Smooth muscle cell (in vitro differentiated cells): ENCODE results near the gene KCTD2. TPM values are rescaled to one million over a fixed set of nuclear protein-coding genes. Genes with fewer than 3 reads are reported as not detected.

ENCODE experiments used
- DNase-seq: peaks from one replicate; lab custom pipeline; 2025; ENCODE audit not compliant: unreplicated experiment; lab: John Stamatoyannopoulos, UW
- H2AFZ ChIP-seq: fragments of 200-600 bp; sonication (generic); 2 replicates; pipeline ENCODE4 v1.6.0; 2016; ENCODE audit warnings: antibody characterized with exemption, low read depth, mild to moderate bottlenecking
- H3F3A ChIP-seq: fragments of 200-600 bp; sonication (generic); 2 replicates; pipeline ENCODE4 v1.6.0; 2017; ENCODE audit warnings: antibody characterized with exemption, low read depth
- H3K27ac ChIP-seq: fragments of 200-600 bp; sonication (generic); 2 replicates; pipeline ENCODE4 v1.5.1; 2016; ENCODE audit warnings: low read depth, mild to moderate bottlenecking
- H3K27me3 ChIP-seq: fragments of 200-600 bp; sonication (generic); 2 replicates; pipeline ENCODE4 v1.6.1; 2016; ENCODE audit warnings: low read depth, mild to moderate bottlenecking
- H3K36me3 ChIP-seq: fragments of 200-600 bp; sonication (generic); 2 replicates; pipeline ENCODE4 v1.5.1; 2016; ENCODE audit warnings: low read depth
- H3K4me1 ChIP-seq: fragments of 200-600 bp; sonication (generic); 2 replicates; pipeline ENCODE4 v1.5.1; 2016; ENCODE audit warnings: low read depth
- H3K4me2 ChIP-seq: fragments of 200-600 bp; sonication (generic); 2 replicates; pipeline ENCODE4 v1.6.0; 2016; ENCODE audit warnings: mild to moderate bottlenecking
- H3K4me3 ChIP-seq: fragments of 200-600 bp; sonication (generic); 2 replicates; pipeline ENCODE4 v1.5.1; 2016; ENCODE audit warnings: mild to moderate bottlenecking
- H3K79me2 ChIP-seq: fragments of 200-600 bp; sonication (generic); 2 replicates; pipeline ENCODE4 v1.6.0; 2016; ENCODE audit warnings: low read depth, mild to moderate bottlenecking
- H3K9ac ChIP-seq: fragments of 200-600 bp; sonication (generic); 2 replicates; pipeline ENCODE4 v1.6.0; 2016; ENCODE audit warnings: low read depth
- H3K9me3 ChIP-seq: fragments of 200-600 bp; sonication (generic); replicated peaks from 2 replicates; pipeline ENCODE4 v1.5.1; 2016; ENCODE audit warnings: low read depth
- H4K20me1 ChIP-seq: fragments of 200-600 bp; sonication (generic); 2 replicates; pipeline ENCODE4 v1.6.0; 2016; ENCODE audit warnings: low read depth
- WGBS: methylation state at CpG from one replicate; pipeline ENCODE4 v1.1.7; 2016; ENCODE audit warnings: low lambda C conversion rate; 5-methylcytosine and 5-hydroxymethylcytosine counted together
- polyA plus RNA-seq: library from polyadenylated mRNA; unstranded; fragments of >200 nt; fragmentation: Nextera tagmentation; extraction: Ambion mirVana; gene quantifications from 2 replicates; pipeline ENCODE4 v1.2.1, GENCODE V29; 2016
- total RNA-seq: library from RNA; depleted of rRNA; stranded (reverse); fragments of >200 nt; gene quantifications from 2 replicates; pipeline ENCODE4 v1.2.3, GENCODE V29; 2014
- TF ChIP-seq, protein P1 (sequence below): fragments of 200-600 bp; sonication (generic); IDR thresholded peaks from 2 replicates; pipeline ENCODE4 v1.5.1; 2017; ENCODE audit warnings: borderline replicate concordance, mild to moderate bottlenecking, antibody characterized with exemption; ENCODE audit not compliant: insufficient read depth, poor library complexity, severe bottlenecking

Gene KCTD2
- total and polyA plus RNA-seq, 2 experiments from 2014 or later: 12.7 to 27.3 TPM

DNA sequence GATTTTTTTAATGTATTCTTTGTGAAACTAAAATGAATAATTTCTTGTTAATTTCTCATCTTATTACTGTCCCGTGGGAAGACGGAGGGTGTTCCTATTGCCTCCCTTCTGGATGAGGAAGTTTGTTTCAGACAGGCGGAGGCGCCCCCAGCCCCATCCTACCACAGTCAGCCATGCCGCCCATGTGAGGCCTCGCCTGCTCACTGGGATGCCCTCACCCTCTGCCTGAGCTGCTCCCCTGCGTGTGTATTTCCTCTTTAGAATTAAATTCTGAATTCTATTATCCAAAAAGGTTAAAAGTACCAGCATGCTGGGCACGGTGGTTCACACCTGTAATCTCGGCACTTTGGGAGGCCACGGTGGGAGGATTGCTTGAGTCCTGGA is 14.0 kb downstream of the KCTD2 start:
- H4K20me1 ChIP-seq: peaks cover 12% of the 10 kb centered on the region

DNA sequence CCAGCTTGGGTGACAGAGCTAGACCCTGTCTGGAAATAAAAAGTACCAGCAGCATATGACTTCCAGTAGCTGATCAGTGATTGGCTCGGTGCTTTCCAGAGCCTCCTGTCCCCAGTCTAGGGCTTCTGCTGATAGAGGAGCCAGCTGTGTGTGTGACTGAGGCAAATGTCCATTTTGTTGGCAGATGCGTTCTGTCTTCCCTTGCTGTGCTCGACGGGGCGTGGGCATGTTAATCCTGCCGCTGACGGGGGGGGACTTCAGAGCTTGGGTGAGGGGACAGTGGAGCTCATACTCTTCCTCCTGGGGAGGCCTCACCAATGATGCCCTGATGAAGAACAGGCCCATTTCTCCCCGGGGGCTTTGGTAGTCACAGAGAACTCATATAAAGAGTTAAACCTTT is 14.6 kb downstream of the KCTD2 start:
- H3K79me2 ChIP-seq: peaks cover 6% of the 10 kb centered on the region
- peaks cover 9% of the 10 kb centered on the region for H3F3A ChIP-seq
- DNase-seq: no peak
- H3K4me2 ChIP-seq: no peak overlapping the region
- TF ChIP-seq, protein P1, sequence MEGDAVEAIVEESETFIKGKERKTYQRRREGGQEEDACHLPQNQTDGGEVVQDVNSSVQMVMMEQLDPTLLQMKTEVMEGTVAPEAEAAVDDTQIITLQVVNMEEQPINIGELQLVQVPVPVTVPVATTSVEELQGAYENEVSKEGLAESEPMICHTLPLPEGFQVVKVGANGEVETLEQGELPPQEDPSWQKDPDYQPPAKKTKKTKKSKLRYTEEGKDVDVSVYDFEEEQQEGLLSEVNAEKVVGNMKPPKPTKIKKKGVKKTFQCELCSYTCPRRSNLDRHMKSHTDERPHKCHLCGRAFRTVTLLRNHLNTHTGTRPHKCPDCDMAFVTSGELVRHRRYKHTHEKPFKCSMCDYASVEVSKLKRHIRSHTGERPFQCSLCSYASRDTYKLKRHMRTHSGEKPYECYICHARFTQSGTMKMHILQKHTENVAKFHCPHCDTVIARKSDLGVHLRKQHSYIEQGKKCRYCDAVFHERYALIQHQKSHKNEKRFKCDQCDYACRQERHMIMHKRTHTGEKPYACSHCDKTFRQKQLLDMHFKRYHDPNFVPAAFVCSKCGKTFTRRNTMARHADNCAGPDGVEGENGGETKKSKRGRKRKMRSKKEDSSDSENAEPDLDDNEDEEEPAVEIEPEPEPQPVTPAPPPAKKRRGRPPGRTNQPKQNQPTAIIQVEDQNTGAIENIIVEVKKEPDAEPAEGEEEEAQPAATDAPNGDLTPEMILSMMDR: no peak
- no peak overlapping the region for H3K27ac ChIP-seq
- WGBS: 94% methylated on average over 8 of the region's 8 CpGs
- H3K36me3 ChIP-seq: no peaks in the 10 kb centered on the region
- no peaks in the 10 kb centered on the region for H3K9me3 ChIP-seq
- no peak overlapping the region for H3K9ac ChIP-seq
- H2AFZ ChIP-seq: no peak overlapping the region
- peaks cover 7% of the 10 kb centered on the region for H4K20me1 ChIP-seq
- no peaks in the 10 kb centered on the region for H3K27me3 ChIP-seq
- H3K4me1 ChIP-seq: no peaks in the 10 kb centered on the region
- no peak overlapping the region for H3K4me3 ChIP-seq

More for the DNA sequence above, 14.0 kb downstream of the KCTD2 start:
- Histone ChIP-seq H3K27ac (no peak overlapping the region), H3F3A (peaks cover 9% of the 10 kb centered on the region), H3K4me1 (no peaks in the 10 kb centered on the region), H3K36me3 (no peaks in the 10 kb centered on the region), H3K27me3 (no peaks in the 10 kb centered on the region), H3K9ac (no peak overlapping the region), H3K4me3 (no peak overlapping the region), H3K9me3 (no peaks in the 10 kb centered on the region), H3K79me2 (peaks cover 6% of the 10 kb centered on the region), H2AFZ (no peak overlapping the region), H3K4me2 (no peak overlapping the region)
- TF ChIP-seq, protein P1: no peak
- DNase-seq: no peak
- WGBS: 98% methylated on average over 10 of the region's 10 CpGs

GRCh38 chr17:75063201-75063600 is 16.2 kb downstream of the KCTD2 start:
- no peak overlapping the region for H3K27ac ChIP-seq
- no peaks in the 10 kb centered on the region for H3K9me3 ChIP-seq
- H3K79me2 ChIP-seq: peaks cover 1% of the 10 kb centered on the region
- H3F3A ChIP-seq: peaks cover 9% of the 10 kb centered on the region
- no peak overlapping the region for H2AFZ ChIP-seq
- H3K9ac ChIP-seq: no peak overlapping the region
- H3K27me3 ChIP-seq: no peaks in the 10 kb centered on the region
- H3K4me1 ChIP-seq: no peaks in the 10 kb centered on the region
- H4K20me1 ChIP-seq: peaks cover 6% of the 10 kb centered on the region
- H3K4me2 ChIP-seq: no peak overlapping the region
- 98% methylated on average over 13 of the region's 13 CpGs for WGBS
- no peak overlapping the region for H3K4me3 ChIP-seq
- H3K36me3 ChIP-seq: no peaks in the 10 kb centered on the region
- TF ChIP-seq, protein P1: no peak
- no peak for DNase-seq

- Histone ChIP-seq H3K27me3 (no peaks in the 10 kb centered on the region), H3K27ac (no peak overlapping the region), H3K36me3 (no peaks in the 10 kb centered on the region), H3F3A (peaks cover 9% of the 10 kb centered on the region), H3K4me1 (no peaks in the 10 kb centered on the region), H3K4me2 (no peak overlapping the region), H3K4me3 (no peak overlapping the region), H4K20me1 (peaks cover 6% of the 10 kb centered on the region), H3K9ac (no peak overlapping the region), H2AFZ (no peak overlapping the region), H3K79me2 (no peaks in the 10 kb centered on the region), H3K9me3 (no peaks in the 10 kb centered on the region)
- 93% methylated on average over 3 of the region's 3 CpGs for WGBS
- no peak for DNase-seq
- TF ChIP-seq, protein P1: no peak
Measured at GRCh38 chr17:75063626-75064025, 16.6 kb downstream of the KCTD2 start.
